ENCODE data around the gene FAM181A. TPM values are rescaled to one million over a fixed set of nuclear protein-coding genes. Genes with fewer than 3 reads are reported as not detected.

FAM181A gene
- total RNA-seq, 1 experiment from 2014 or later = not detected

GRCh38 chr14:93914278-93914677, 12.9 kb upstream of the FAM181A start:
- no peak for DNase-seq
- BruUV-seq (replicated peaks) = no TSS peak
- Mint-ChIP-seq H3K27ac (ENCODE audit: unreplicated experiment) (no peak overlapping the region), H3K4me1 (ENCODE audit: low read depth, unreplicated experiment) (no peaks in the 10 kb centered on the region), H3K36me3 (ENCODE audit: insufficient read depth, unreplicated experiment) (no peaks in the 10 kb centered on the region), H3K4me3 (ENCODE audit: low read depth, unreplicated experiment) (no peak overlapping the region), H3K9me3 (ENCODE audit: low read depth, unreplicated experiment) (no peaks in the 10 kb centered on the region), H3K27me3 (ENCODE audit: unreplicated experiment) (peaks cover 78% of the 10 kb centered on the region)
- CTCF ChIA-PET = no interaction called here
- intact Hi-C loops (cut with micrococcal nuclease; ENCODE audit: unreplicated experiment) = no loop called here
- TF ChIP-seq CTCF (IDR thresholded peaks at IDR 0.05; ENCODE audit: unreplicated experiment) = no peak

GRCh38 chr14:93915070-93915705, 12.0 kb upstream of the FAM181A start:
- TF ChIP-seq CTCF (IDR thresholded peaks at IDR 0.05; ENCODE audit: unreplicated experiment) = no peak
- Mint-ChIP-seq H3K4me3 (ENCODE audit: low read depth, unreplicated experiment) (no peak overlapping the region), H3K9me3 (ENCODE audit: low read depth, unreplicated experiment) (peaks cover 3% of the 10 kb centered on the region), H3K27me3 (ENCODE audit: unreplicated experiment) (peaks cover 78% of the 10 kb centered on the region), H3K36me3 (ENCODE audit: insufficient read depth, unreplicated experiment) (no peaks in the 10 kb centered on the region), H3K4me1 (ENCODE audit: low read depth, unreplicated experiment) (no peaks in the 10 kb centered on the region), H3K27ac (ENCODE audit: unreplicated experiment) (no peak overlapping the region)
- CTCF ChIA-PET = no interaction called here
- intact Hi-C loops (cut with micrococcal nuclease; ENCODE audit: unreplicated experiment) = no loop called here
- BruUV-seq (replicated peaks) = no TSS peak
- no peak for DNase-seq

GRCh38 chr14:93915800-93916199, 11.3 kb upstream of the FAM181A start:
- no peaks in the 10 kb centered on the region for H3K36me3 Mint-ChIP-seq (ENCODE audit: insufficient read depth, unreplicated experiment)
- BruUV-seq (replicated peaks) = no TSS peak
- CTCF ChIA-PET = no interaction called here
- no peaks in the 10 kb centered on the region for H3K4me1 Mint-ChIP-seq (ENCODE audit: low read depth, unreplicated experiment)
- H3K27ac Mint-ChIP-seq (ENCODE audit: unreplicated experiment) = no peak overlapping the region
- peaks cover 3% of the 10 kb centered on the region for H3K9me3 Mint-ChIP-seq (ENCODE audit: low read depth, unreplicated experiment)
- intact Hi-C loops (cut with micrococcal nuclease; ENCODE audit: unreplicated experiment) = no loop called here
- peaks cover 78% of the 10 kb centered on the region for H3K27me3 Mint-ChIP-seq (ENCODE audit: unreplicated experiment)
- no peak overlapping the region for H3K4me3 Mint-ChIP-seq (ENCODE audit: low read depth, unreplicated experiment)
- TF ChIP-seq CTCF (IDR thresholded peaks at IDR 0.05; ENCODE audit: unreplicated experiment) = no peak
- no peak for DNase-seq

- Mint-ChIP-seq H3K4me3 (ENCODE audit: low read depth, unreplicated experiment) (no peak overlapping the region), H3K27me3 (ENCODE audit: unreplicated experiment) (peaks cover 73% of the 10 kb centered on the region), H3K36me3 (ENCODE audit: insufficient read depth, unreplicated experiment) (no peaks in the 10 kb centered on the region), H3K9me3 (ENCODE audit: low read depth, unreplicated experiment) (peaks cover 3% of the 10 kb centered on the region), H3K4me1 (ENCODE audit: low read depth, unreplicated experiment) (no peaks in the 10 kb centered on the region), H3K27ac (ENCODE audit: unreplicated experiment) (no peak overlapping the region)
- CTCF ChIA-PET = no interaction called here
- intact Hi-C loops (cut with micrococcal nuclease; ENCODE audit: unreplicated experiment) = no loop called here
- no TSS peak for BruUV-seq (replicated peaks)
- DNase-seq = no peak
- TF ChIP-seq CTCF (IDR thresholded peaks at IDR 0.05; ENCODE audit: unreplicated experiment) = no peak
Measured at GRCh38 chr14:93916498-93916897, 10.6 kb upstream of the FAM181A start.

Data from Calu3 (cell line).